ENCODE measurements around the gene PLEKHM3.

The PLEKHM3 gene

GRCh38 chr2:207921606-207922005 is 103.7 kb downstream of the PLEKHM3 start:
- Histone ChIP-seq H3K36me3 (no peaks in the 10 kb centered on the region), H3K27ac (no peak overlapping the region), H3K9me3 (ENCODE audit: severe bottlenecking) (no peaks in the 10 kb centered on the region), H3K27me3 (ENCODE audit: insufficient read depth, low read depth, severe bottlenecking) (no peaks in the 10 kb centered on the region), H3K4me3 (ENCODE audit: low read depth, low read length) (no peak overlapping the region)
- no peak for DNase-seq
- TF ChIP-seq, protein P1, sequence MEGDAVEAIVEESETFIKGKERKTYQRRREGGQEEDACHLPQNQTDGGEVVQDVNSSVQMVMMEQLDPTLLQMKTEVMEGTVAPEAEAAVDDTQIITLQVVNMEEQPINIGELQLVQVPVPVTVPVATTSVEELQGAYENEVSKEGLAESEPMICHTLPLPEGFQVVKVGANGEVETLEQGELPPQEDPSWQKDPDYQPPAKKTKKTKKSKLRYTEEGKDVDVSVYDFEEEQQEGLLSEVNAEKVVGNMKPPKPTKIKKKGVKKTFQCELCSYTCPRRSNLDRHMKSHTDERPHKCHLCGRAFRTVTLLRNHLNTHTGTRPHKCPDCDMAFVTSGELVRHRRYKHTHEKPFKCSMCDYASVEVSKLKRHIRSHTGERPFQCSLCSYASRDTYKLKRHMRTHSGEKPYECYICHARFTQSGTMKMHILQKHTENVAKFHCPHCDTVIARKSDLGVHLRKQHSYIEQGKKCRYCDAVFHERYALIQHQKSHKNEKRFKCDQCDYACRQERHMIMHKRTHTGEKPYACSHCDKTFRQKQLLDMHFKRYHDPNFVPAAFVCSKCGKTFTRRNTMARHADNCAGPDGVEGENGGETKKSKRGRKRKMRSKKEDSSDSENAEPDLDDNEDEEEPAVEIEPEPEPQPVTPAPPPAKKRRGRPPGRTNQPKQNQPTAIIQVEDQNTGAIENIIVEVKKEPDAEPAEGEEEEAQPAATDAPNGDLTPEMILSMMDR (IDR thresholded peaks at IDR 0.05; ENCODE audit: low read depth, low read length): no peak

GRCh38 chr2:207920721-207921120 is 104.6 kb downstream of the PLEKHM3 start:
- Histone ChIP-seq H3K36me3 (no peaks in the 10 kb centered on the region), H3K27me3 (ENCODE audit: insufficient read depth, low read depth, severe bottlenecking) (no peaks in the 10 kb centered on the region), H3K9me3 (ENCODE audit: severe bottlenecking) (no peaks in the 10 kb centered on the region), H3K27ac (no peak overlapping the region), H3K4me3 (ENCODE audit: low read depth, low read length) (no peak overlapping the region)
- TF ChIP-seq, protein P1 (IDR thresholded peaks at IDR 0.05; ENCODE audit: low read depth, low read length): no peak
- DNase-seq: no peak

GRCh38 chr2:207920321-207920720 is 105.0 kb downstream of the PLEKHM3 start:
- TF ChIP-seq, protein P1 (IDR thresholded peaks at IDR 0.05; ENCODE audit: low read depth, low read length): no peak
- H3K27me3 ChIP-seq (ENCODE audit: insufficient read depth, low read depth, severe bottlenecking): no peaks in the 10 kb centered on the region
- no peak for DNase-seq
- H3K9me3 ChIP-seq (ENCODE audit: severe bottlenecking): no peaks in the 10 kb centered on the region
- no peak overlapping the region for H3K27ac ChIP-seq
- no peak overlapping the region for H3K4me3 ChIP-seq (ENCODE audit: low read depth, low read length)
- H3K36me3 ChIP-seq: no peaks in the 10 kb centered on the region

DNA sequence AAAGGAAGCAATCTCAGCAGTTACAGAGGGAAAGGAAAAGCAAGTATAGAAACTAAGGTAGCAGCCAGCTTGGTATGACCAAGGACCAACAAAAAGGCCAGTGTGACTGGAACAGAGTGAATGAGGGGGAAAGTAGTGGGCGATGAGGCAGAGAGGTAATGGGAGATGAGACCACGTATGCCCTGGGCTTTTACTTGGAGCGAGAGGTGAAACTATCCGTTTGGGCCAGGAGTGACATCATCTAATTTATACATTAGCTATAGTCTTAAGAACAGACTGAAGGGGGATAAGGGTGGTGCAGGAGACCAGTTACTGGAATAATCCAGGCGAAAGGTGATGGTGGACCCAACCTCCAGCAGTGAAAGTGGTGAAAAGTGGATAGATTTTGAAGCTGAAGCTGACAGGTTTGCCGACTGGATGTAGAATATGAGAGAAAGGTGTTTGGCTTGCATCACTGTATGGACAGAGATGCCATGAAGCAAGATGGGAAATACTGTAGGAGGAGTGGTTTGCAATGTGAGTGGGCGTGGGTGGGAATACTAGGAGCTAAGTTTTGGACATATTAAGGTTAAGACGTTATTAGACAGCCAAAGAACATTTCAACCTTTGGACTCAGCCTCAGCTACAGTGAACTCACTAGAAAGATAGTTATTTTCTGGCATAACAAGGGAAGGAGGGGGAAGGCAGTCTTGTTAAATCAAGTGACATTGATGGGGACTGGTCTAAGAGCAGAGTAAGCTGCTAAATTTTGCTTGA is 106.0 kb downstream of the PLEKHM3 start:
- Histone ChIP-seq H3K4me3 (ENCODE audit: low read depth, low read length) (no peak overlapping the region), H3K36me3 (no peaks in the 10 kb centered on the region), H3K27ac (no peak overlapping the region), H3K27me3 (ENCODE audit: insufficient read depth, low read depth, severe bottlenecking) (no peaks in the 10 kb centered on the region), H3K9me3 (ENCODE audit: severe bottlenecking) (no peaks in the 10 kb centered on the region)
- TF ChIP-seq, protein P1 (IDR thresholded peaks at IDR 0.05; ENCODE audit: low read depth, low read length): no peak
- DNase-seq: no peak

DNA sequence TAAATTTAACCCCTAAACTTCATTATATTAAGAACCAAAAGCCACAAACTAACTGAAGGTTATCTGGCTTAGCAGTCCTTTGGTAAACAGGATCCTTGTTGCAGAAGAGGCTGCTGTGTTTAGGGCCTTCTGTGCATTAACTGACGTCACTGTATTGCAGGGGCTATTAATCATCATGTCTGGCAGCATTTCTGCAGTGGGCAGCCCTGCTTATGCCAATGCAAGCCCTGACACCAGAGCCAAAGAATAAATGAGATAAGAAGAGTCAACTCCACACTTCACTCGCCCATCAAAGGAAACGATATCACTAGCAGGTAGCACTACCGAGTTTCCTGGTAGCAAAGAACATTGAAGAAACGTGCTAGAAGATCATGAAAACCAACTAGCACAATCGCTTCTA is 110.6 kb downstream of the PLEKHM3 start:
- Histone ChIP-seq H3K4me3 (ENCODE audit: low read depth, low read length) (no peak overlapping the region), H3K27me3 (ENCODE audit: insufficient read depth, low read depth, severe bottlenecking) (no peaks in the 10 kb centered on the region), H3K9me3 (ENCODE audit: severe bottlenecking) (no peaks in the 10 kb centered on the region), H3K36me3 (no peaks in the 10 kb centered on the region), H3K27ac (no peak overlapping the region)
- TF ChIP-seq, protein P1 (IDR thresholded peaks at IDR 0.05; ENCODE audit: low read depth, low read length): no peak
- no peak for DNase-seq
